Endothelial cell of umbilical vein (primary cell): ENCODE data around the gene CCL16.

Source experiments
- CTCF ChIP-seq, 2 donors: IDR thresholded peaks; 1 replicate in 1 of 2; 2 replicates in 1 of 2; pipeline ENCODE4 v1.5.1; 2011; ENCODE audit warnings: low read length in 2 of 2, mild to moderate bottlenecking in 2 of 2, moderate library complexity in 2 of 2, control low read depth in 1 of 2, inconsistent platforms in 1 of 2, low read depth in 1 of 2; ENCODE audit not compliant: insufficient read depth in 1 of 2; ENCODE audit errors: extremely low read depth in 1 of 2
- EZH2 ChIP-seq: IDR thresholded peaks from 2 replicates; pipeline ENCODE4 v1.6.1; 2012; ENCODE audit warnings: borderline replicate concordance, low read depth, mild to moderate bottlenecking, moderate library complexity, low read length, inconsistent platforms; ENCODE audit not compliant: severe bottlenecking
- POLR2A ChIP-seq: IDR thresholded peaks from 2 replicates; pipeline ENCODE4 v1.6.1; 2012; ENCODE audit warnings: low read depth, mild to moderate bottlenecking, control low read depth, low read length
- POLR2AphosphoS5 ChIP-seq: IDR thresholded peaks from 2 replicates; pipeline ENCODE4 v1.6.1; 2012; ENCODE audit warnings: low read depth, mild to moderate bottlenecking, control low read depth, low read length, moderate library complexity; ENCODE audit not compliant: insufficient read depth
- TF ChIP-seq, protein P1 (sequence below): IDR thresholded peaks from 2 replicates; pipeline ENCODE4 v1.6.1; 2011; ENCODE audit not compliant: insufficient read depth, insufficient read length

GRCh38 chr17:35969558-35970380 lies 11.5 kb downstream of the CCL16 start:
- TF ChIP-seq, protein P1, sequence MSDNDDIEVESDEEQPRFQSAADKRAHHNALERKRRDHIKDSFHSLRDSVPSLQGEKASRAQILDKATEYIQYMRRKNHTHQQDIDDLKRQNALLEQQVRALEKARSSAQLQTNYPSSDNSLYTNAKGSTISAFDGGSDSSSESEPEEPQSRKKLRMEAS: no peak
- no peak for TF ChIP-seq POLR2A
- TF ChIP-seq POLR2AphosphoS5: no peak
- TF ChIP-seq CTCF (IDR thresholded peaks at IDR 0.05; ENCODE audit: extremely low read depth in 1 of 2, insufficient read depth in 1 of 2, low read depth in 1 of 2, low read length in 2 of 2): peak; percentile 69 to 76
- TF ChIP-seq EZH2: no peak
